NCI-H524 treated with DMSO at 0.1 percent for 48 hours (cell line): ENCODE data around the gene DLK2.
"Not testable (repeated sequence)": the region's sequence is repeated elsewhere in the genome, so short reads cannot be mapped to it uniquely, and the experiment has no call there.

ENCODE experiments used
- DNase-seq: peaks from one replicate; lab custom pipeline; 2025; lab: John Stamatoyannopoulos, UW

DLK2 gene

GRCh38 chr6:43481075-43481474, 25.7 kb upstream of the DLK2 start:
- DNase-seq, result no peak

DNA sequence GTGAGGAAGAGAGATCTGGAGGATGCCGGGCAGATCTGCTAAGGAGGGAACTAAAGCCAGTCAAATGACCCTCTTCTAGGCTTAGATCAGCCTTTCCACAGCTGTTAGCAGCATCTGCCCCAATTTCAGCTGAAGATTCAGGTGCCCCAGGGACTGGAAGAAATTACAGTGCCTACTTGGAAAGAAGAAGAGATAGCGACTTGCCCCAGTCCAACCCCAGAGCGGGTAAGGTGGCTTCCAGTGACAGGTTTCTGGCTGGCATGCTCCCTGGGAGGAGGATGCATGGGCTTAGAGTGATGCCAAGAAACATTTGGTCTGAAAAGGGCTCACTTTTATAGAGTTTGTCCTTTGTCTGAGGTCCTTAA, 22.6 kb upstream of the DLK2 start:
- DNase-seq, result peak; percentile 48

DNA sequence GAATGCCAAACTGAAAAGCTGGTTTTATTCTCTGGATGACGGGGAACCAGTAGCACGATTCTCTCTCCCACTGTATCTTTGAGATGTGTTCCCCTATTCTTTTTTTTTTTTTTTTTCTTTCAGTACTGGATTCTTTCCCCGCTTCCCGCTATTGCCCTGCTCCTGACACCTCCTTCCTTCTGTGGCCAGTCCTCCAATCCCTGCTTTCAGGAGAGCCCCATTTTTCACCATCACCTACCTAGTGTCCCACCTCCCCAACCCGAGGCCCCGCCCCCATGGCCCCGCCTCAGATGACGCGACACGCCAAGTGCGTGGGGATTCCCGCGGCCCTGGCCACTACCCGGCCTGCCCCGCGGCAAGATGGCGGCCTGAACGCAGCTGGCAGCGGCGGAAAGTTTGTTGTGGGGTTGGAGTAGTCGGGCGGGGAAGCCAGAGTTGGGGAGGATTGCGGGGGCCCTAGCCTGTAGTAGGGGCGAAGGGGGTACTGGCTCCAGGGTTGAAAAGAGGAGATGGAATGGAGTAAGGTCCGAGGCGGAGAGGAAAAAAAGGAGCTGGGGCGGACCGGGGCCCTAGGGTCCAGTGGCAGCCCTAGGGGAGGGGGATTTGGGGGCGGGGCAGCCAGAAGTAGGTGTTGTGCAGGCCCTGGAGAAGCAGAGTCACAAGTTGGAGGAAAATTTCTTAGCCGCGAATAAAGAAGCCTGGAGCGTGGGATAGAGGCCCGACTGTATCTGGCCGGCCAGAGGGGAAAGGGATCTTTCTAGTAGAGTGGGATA, 22.1 kb upstream of the DLK2 start, which contains the start of gene TJAP1:
TJAP1 (plus strand) TSS at position 336 of the 773 bp plus-strand sequence. CDS start 21,432 bp downstream, outside the sequence.
- no peak for DNase-seq

GRCh38 chr6:43476746-43477145, 21.4 kb upstream of the DLK2 start:
- no peak for DNase-seq

GRCh38 chr6:43475516-43475915, 20.2 kb upstream of the DLK2 start:
- DNase-seq, result peak; percentile 94

- no peak for DNase-seq
Measured at GRCh38 chr6:43472515-43472914, 17.2 kb upstream of the DLK2 start.

- DNase-seq, result no peak
Measured at GRCh38 chr6:43471399-43471798, 16.1 kb upstream of the DLK2 start.

DNA sequence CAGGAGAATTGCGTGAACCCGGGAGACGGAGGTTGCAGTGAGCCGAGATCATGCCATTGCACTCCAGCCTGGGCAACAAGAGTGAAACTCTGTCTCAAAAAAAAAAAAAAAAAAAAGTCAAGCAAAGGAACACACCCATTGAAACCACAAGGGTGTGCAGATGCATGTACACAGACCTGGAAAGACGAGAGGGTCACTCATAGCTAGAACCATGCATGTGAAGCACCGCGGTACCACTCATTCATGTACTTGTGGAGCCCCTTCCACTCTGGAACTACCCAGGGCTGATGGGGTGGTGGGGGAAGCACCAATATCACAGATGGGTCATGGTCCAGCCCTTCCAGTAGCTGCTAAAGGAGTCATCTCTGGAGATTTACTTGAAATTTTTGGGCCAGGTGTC, 14.6 kb upstream of the DLK2 start:
- no peak for DNase-seq

DNA sequence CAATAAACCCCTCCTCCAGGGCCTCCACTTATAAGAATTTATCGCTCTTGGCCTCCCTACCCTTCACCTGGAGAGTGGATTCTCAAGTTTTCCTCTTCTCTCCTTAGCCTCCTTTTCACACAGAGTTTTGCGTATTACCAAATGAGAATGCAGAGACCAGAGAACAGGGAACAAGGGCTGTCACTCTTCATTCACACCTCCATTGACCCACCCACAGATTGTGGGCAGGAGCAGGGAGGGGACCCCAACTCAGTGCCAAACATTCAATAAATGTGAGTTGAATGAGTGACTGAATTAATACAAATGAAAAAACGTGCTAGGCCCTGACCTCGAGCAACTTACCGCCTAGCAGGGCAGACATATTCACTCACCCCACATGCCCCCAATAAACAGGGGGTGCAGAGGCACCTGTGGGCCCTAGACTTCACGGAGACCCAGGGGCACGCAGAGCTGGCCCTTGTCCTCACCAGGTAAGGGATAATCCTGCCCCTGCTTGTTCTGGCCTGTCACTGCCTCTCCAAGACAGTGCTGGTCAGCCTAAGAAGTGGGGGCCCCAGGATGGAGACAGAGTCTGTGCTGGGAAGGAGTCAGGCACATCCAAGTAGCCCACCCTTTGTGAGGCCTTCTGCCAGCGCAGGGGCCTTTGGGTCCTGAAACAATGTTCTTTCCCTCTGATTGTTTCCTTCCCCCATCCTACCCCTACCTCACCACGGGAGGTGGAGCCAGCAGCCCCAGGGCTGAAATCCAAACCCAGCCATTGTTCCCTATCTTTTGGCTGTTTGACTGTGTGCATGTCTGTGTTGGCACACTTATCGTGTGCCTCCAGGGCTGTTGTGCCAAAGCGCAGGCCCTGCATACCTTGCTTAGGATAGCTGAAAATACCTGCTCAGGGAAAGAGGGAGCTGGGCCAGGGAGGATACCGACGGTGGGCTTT, 13.7 kb upstream of the DLK2 start:
- no peak for DNase-seq

DNA sequence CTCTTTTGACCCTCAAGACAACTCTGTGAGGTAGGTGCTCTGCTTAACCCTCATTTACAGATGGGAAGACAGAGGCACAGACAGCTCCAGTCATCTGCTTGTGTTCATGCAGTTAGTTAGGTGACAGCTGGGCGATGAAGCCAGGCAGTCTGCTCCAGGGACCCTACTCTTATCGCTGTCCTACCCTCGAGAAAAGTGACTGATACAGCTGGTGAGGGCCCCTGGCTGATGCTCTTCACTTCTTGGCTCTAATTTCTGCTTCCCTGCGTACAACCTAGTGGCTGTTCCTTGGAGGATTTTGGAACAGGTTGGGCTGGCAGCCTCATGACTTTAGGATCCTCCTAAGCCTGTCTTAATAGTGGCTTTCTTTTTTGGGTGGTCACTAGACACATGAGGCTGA, 12.9 kb upstream of the DLK2 start:
- peak; percentile 41 for DNase-seq

DNA sequence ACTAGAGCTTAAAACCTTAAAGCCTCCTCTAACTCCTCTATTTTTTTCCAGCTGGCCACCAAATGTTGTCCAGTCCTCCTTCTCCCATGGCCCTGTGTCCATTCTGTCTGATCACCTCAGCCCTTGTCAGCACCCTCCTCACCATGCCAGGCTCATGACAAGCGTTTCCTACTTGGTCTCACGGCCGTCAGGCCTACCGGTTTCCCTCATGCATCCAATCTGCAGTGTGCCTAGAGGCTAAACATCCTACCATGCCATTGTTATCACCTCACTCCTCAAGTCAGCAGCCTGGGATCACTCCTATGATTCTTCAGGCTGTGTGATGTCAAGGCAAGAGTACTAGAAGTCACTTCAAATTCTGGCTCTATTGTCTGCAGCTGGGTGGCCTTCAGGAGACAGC, 12.4 kb upstream of the DLK2 start:
- no peak for DNase-seq

DNA sequence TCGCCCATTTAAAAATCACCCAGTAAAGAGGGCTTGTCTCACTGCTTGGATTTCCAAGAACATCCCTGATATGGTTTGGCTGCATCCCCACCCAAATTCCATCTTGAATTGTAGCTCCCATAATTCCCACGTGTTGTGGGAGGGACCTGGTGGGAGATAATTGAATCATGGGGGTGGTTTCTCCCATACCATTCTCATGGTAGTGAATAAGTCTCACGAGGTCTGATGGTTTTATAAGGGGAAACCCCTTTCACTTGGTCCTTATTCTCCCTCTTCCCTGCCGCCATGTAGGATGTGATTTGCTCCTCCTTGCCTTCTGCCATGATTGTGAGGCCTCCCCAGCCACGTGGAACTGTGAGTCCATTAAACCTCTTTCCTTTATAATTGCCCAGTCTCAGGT, 11.9 kb upstream of the DLK2 start:
- not testable (repeated sequence) for DNase-seq

DNA sequence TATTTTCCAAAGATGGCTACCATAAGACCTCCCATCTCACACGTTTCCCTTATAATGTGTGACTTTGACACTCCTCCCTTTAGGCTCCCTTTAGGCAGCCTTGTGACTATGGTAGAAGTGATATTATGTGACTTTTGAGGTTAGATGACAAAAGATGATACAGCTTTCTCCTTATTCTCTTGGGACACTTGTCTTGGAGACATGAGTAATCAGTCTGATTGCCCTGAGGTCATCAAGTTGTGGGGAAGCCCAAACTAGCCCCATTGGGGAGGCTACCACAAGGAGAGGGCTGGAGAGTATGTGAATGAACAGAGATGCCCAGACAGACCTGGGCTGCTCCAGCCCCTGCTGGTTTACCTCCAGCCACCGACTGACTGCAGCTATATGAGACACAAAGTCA, 10.6 kb upstream of the DLK2 start:
- DNase-seq, result no peak

DNA sequence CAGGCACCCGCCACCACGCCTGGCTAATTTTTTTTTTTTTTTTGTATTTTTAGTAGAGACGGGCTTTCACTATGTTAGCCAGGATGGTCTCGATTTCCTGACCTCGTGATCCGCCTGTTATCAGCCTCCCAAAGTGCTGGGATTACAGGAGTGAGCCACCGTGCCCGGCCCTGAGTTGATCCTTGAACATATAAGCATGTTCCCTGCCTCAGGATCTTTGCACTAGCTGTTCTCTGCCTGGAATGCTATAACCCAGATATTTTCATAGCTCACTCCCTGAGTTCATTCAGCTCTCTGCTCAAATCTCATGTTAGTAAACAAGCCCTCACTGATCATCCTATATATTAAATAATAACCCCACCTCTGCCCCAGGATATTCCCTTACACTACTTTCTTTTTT, 9.0 kb upstream of the DLK2 start:
- DNase-seq, result no peak

DNA sequence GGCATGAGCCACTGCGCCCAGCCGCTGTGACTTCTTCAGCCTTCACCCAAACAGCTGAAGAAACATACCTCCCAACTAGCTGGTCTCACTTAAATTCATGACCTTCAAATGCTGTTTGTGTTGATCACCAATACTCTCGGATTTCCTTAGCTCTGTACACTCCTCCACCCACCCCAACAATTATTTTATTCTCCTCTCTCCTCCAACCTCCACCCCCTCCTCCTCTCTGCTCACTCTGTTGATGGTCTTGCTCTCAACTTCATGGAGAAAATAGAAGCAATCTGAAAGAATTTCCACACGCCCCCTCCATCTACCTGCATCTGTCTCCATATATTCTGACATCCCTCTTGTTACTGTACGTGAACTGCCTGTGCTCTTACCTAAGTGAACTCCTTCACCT, 6.6 kb upstream of the DLK2 start:
- DNase-seq, result no peak

GRCh38 chr6:43460032-43460431, 4.7 kb upstream of the DLK2 start:
- no peak for DNase-seq

DNA sequence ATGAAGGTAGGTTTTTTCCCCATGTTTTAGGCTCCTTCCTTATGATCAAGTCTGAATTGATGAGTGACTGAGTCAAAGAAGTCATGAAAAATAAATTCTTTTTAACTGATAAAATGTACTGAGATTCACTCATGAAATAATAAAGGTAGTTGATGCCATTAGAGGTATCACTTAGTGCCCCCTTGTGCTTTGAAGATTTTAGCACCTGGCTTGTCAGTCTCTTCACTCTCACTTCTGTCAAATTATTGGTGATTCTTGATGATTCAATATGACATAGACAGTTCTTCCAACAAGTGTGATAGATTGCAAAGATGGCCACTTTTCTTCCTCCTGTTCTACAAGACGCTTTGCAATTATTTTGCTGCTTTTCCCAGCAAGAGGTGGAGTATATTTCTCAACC, 4.2 kb upstream of the DLK2 start:
- DNase-seq, result no peak

DNA sequence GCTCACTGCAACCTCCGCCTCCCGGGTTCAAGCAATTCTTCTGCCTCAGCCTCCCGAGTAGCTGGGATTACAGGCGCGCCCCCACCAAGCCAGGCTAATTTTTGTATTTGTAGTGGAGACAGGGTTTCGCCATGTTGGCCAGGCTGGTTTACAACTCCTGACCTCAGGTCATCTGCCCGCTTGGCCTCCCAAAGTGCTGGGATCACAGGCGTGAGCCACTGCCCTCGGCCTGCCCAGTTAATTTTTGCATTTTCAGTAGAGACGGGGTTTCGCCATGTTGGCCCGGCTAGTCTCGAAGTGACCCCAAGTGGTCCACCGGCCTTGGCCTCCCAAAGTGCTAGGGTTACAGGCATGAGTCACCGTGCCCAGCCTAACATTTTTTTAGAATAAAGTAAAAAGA, 2.8 kb upstream of the DLK2 start:
- DNase-seq, result not testable (repeated sequence)

DNA sequence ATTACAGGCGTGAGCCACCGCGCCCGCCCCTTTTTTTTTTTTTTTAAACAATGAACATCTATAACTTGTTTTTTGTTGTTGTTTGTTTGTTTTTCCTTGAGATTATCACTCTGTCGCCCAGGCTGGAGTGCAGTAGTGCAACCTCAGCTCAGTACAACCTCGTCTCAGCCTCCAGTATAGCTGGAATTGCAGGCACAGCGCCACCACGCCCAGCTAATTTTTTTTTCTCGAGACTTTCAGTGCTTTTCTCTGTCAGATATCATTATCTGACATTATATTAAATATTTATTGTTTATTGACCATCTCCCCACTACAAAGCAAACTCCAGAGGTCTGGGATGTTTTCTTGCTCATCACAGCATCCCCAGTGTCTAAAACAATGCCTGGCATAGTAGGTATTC, 2.3 kb upstream of the DLK2 start:
- no peak for DNase-seq

GRCh38 chr6:43454696-43455530, 435 bp downstream of the DLK2 start:
- peak; percentile 10 for DNase-seq

DNA sequence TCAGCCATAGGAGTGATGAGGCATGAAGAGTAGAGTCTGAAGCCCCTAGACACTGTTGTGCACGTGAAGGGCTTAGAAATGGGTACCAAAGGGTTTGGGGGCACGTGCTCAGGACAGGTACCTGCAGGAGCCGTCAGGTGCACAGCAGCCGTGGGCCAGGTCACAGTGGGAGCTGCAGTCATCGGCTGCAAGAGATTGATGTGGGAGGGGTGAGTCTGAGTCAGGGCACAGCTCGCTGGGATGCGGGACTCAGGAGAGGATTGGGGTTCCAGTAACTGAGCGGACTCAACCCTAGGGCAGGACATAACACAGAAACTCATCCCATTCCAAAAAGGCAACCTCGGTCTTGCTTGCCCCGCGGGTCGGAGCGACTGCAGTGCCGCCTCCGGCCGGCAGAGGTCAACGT, 1.1 kb downstream of the DLK2 start:
- no peak for DNase-seq

GRCh38 chr6:43453831-43454230, 1.5 kb downstream of the DLK2 start:
- no peak for DNase-seq
